K562 (cell line): ENCODE results near the gene GTF2I. TPM values are rescaled to one million over a fixed set of nuclear protein-coding genes. Genes with fewer than 3 reads are reported as not detected.

Experiments
- CBX2 ChIP-seq: fragments of 200-600 bp; sonication (generic); IDR thresholded peaks from one replicate; pipeline ENCODE4 v1.6.1; 2012; ENCODE audit warnings: mild to moderate bottlenecking, low read length, inconsistent platforms; ENCODE audit not compliant: insufficient read depth, poor library complexity, severe bottlenecking
- CREB3L1 ChIP-seq: fragments of 450-650 bp; IDR thresholded peaks from 2 replicates; pipeline ENCODE4 v1.6.1; 2014; ENCODE audit warnings: low read depth, mild to moderate bottlenecking, moderate library complexity, borderline replicate concordance
- CUX1 ChIP-seq: fragments of 200-800 bp; sonication (Bioruptor generic); IDR thresholded peaks from 2 replicates; pipeline ENCODE4 v1.6.1; 2016; ENCODE audit warnings: missing genetic modification characterization, missing compliant biosample characterization
- DPF2 ChIP-seq: fragments of 450-650 bp; IDR thresholded peaks from 2 replicates; pipeline ENCODE4 v1.6.1; 2016
- FOXA1 ChIP-seq: fragments of 450-650 bp; IDR thresholded peaks from 2 replicates; pipeline ENCODE4 v1.6.1; 2016; ENCODE audit warnings: mild to moderate bottlenecking, borderline replicate concordance
- FUS ChIP-seq: fragments of 200-400 bp; formaldehyde crosslinking; optimal IDR thresholded peaks from 2 replicates; pipeline ENCODE3; 2017; ENCODE audit warnings: low read depth, low read length
- GATAD2A ChIP-seq: fragments of 450-650 bp; IDR thresholded peaks from 2 replicates; pipeline ENCODE4 v1.6.1; 2017
- HLTF ChIP-seq: fragments of 450-650 bp; IDR thresholded peaks from 2 replicates; pipeline ENCODE4 v1.6.1; 2016
- HNRNPLL ChIP-seq: fragments of 200-400 bp; formaldehyde crosslinking; IDR thresholded peaks from 2 replicates; pipeline ENCODE4 v1.6.1; 2017; ENCODE audit warnings: low read length, low read depth, mild to moderate bottlenecking; ENCODE audit not compliant: poor library complexity, severe bottlenecking
- IRF1 ChIP-seq: sonication (generic); formaldehyde crosslinking; IDR thresholded peaks from 2 replicates; pipeline ENCODE4 v1.8.0; 2022; ENCODE audit warnings: missing genetic modification reagents, mild to moderate bottlenecking, borderline replicate concordance
- IRF2 ChIP-seq: sonication (generic); formaldehyde crosslinking; IDR thresholded peaks from 2 replicates; pipeline ENCODE4 v1.8.1; 2022; ENCODE audit warnings: mild to moderate bottlenecking, missing genetic modification reagents
- MNT ChIP-seq, 2 experiments: fragments of 450-650 bp; conservative IDR thresholded peaks; 2 replicates each; pipeline ENCODE4 v1.6.1; 2017; ENCODE audit warnings: mild to moderate bottlenecking in 2 of 2, moderate library complexity in 2 of 2
- NCOA1 ChIP-seq: fragments of 450-650 bp; IDR thresholded peaks from 2 replicates; pipeline ENCODE4 v1.6.1; 2016; ENCODE audit warnings: low read depth
- NUFIP1 ChIP-seq: fragments of 450-650 bp; IDR thresholded peaks from 2 replicates; pipeline ENCODE4 v1.6.1; 2018; ENCODE audit not compliant: partially characterized antibody
- PHF8 ChIP-seq: fragments of 200-600 bp; sonication (generic); IDR thresholded peaks from 2 replicates; pipeline ENCODE4 v1.6.1; 2012; ENCODE audit warnings: mixed run types, mild to moderate bottlenecking, inconsistent platforms, low read length, moderate library complexity, borderline replicate concordance
- U2AF2 ChIP-seq: fragments of 200-400 bp; formaldehyde crosslinking; optimal IDR thresholded peaks from 2 replicates; pipeline ENCODE3; 2017; ENCODE audit warnings: low read depth, mild to moderate bottlenecking, low read length
- ZNF134 ChIP-seq: fragments of 250-450 bp; sonication (Bioruptor Pico); conservative IDR thresholded peaks from 2 replicates; pipeline ENCODE4 v1.4.0; 2020
- ZNF143 ChIP-seq: sonication (generic); formaldehyde crosslinking; IDR thresholded peaks from 2 replicates; pipeline ENCODE4 v1.9.0; 2022; ENCODE audit warnings: mild to moderate bottlenecking, missing genetic modification reagents
- ZNF217 ChIP-seq: sonication (generic); formaldehyde crosslinking; IDR thresholded peaks from 2 replicates; pipeline ENCODE4 v1.8.0; 2022; ENCODE audit warnings: mild to moderate bottlenecking, missing genetic modification reagents
- polyA plus RNA-seq, 8 experiments: library from polyadenylated mRNA; depleted of rRNA in 4 of 8; stranded (reverse) in 5 of 8; unstranded in 3 of 8; fragments of >200 nt; fragmentation: Nextera tagmentation in 2 of 8; fragmentation: Illumina TruSeq in 1 of 8; extraction: Ambion mirVana in 2 of 8; extraction: Trizol in 1 of 8; gene quantifications; 2 replicates each; pipeline versions ENCODE4 v1.2.1 to v1.2.3, GENCODE V29; 2011 to 2014; ENCODE audit warnings: inconsistent platforms in 1 of 8, missing spikeins in 1 of 8
- total RNA-seq, 7 experiments: library from RNA; depleted of rRNA in 6 of 7; stranded (reverse); fragments of >200 nt in 6 of 7; fragmentation: Illumina TruSeq in 2 of 7; extraction: Trizol in 2 of 7; gene quantifications; 2 replicates each; pipeline versions ENCODE4 v1.2.1 to v1.2.3, GENCODE V29; 2011 to 2021; ENCODE audit warnings: low replicate concordance in 1 of 7

GTF2I gene
- total and polyA plus RNA-seq, 9 of the 15 experiments (the other 6 are each of a cell fraction or from before 2014, with no cell fraction given): 8.4 to 161 (median 90.0) TPM

GRCh38 chr7:74658178-74659004, 873 bp downstream of the GTF2I start (continued):
- TF ChIP-seq HLTF (no peak), NUFIP1 (no peak), U2AF2 (no peak), PHF8 (peak; percentile 36; the same call in 1 of the 2 replicates), CREB3L1 (no peak; the same call in 1 of the 2 replicates), GATAD2A (no peak), HNRNPLL (no peak), NCOA1 (no peak), CBX2 (no peak), FUS (no peak), CUX1 (CRISPR knock-in tag) (no peak), IRF1 (no peak), DPF2 (0 out of 2 replicates have a peak, but pooled peaks have one; percentile 15), ZNF217 (CRISPR knock-in tag) (no peak), FOXA1 (no peak), ZNF134 (CRISPR knock-in tag) (no peak), MNT (conservative IDR thresholded peaks at IDR 0.05) (0 out of 4 replicates have a peak, but pooled peaks of 1 of the 2 experiments have one; percentile 27), ZNF143 (CRISPR knock-in tag) (no peak), IRF2 (CRISPR knock-in tag) (no peak)
